Measurements from ENCODE around the gene MAP2K6.

MAP2K6 gene

DNA sequence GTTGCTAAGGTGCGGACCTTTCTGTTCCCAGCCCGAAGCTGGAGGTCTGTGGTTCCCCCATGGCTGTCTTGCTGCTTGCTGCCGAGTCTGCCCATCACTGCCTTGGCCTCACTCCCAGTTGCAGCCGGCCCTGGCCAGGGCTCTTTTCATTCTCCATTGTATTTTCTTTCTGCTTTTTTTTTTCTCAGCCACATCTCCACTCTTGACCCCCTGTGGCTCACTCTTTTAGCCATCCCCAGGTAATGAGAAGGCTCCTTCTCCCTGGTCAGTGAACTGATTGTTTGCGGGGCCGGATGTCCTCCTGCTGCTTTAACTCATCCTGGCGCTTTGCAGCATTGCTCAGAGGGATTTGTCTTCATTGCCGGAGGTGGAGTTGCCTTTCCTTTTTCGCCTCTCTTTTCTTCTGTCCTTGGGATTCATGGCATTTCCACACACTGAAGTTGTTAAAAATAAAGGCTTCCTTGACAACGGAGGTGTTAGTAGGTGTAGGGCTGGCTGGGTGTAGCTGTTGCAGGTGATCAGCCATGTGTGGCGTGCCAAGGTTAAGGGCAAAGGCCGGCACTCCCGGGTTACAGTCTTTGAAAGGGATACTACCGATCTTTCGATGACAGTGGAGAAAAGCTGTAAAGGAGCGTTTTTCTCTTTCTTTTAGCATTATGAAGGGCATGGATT, 34.1 kb downstream of the MAP2K6 start:
- H3K9ac ChIP-seq (ENCODE audit: low read length), result no peak overlapping the region
- H3K4me3 ChIP-seq (ENCODE audit: low read length), result no peak overlapping the region

DNA sequence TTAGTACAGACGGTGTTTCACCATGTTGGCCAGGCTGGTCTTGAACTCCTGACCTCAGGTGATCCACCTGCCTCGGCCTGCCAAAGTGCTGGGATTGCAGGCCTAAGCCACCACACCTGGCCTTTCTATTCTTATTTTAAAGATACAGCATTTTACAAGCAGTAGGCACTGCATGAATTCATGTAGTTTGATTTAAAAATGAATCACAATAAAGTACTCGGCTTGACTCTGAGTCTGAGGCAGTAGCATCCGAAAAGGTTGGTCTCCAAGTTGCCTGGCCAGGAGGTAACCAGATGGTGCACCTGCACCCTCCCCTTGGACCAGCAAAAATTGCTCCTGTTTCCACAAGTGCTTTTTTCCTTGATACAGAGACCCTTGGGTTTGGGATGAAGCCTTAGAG, 35.6 kb downstream of the MAP2K6 start:
- Histone ChIP-seq H3K9ac (ENCODE audit: low read length) (no peak overlapping the region), H3K4me3 (ENCODE audit: low read length) (no peak overlapping the region), H3K36me3 (ENCODE audit: control insufficient read depth, insufficient read depth, low read length) (no peaks in the 10 kb centered on the region), H3K27me3 (ENCODE audit: control insufficient read depth, insufficient read depth, low read length) (no peaks in the 10 kb centered on the region), H3K9me3 (ENCODE audit: control insufficient read depth, low read length) (no peaks in the 10 kb centered on the region), H3K4me1 (ENCODE audit: control insufficient read depth, insufficient read depth, low read length) (no peaks in the 10 kb centered on the region)

More for the DNA sequence above, 34.1 kb downstream of the MAP2K6 start:
- H3K36me3 ChIP-seq (ENCODE audit: control insufficient read depth, insufficient read depth, low read length), result no peaks in the 10 kb centered on the region
- no peaks in the 10 kb centered on the region for H3K27me3 ChIP-seq (ENCODE audit: control insufficient read depth, insufficient read depth, low read length)
- H3K9me3 ChIP-seq (ENCODE audit: control insufficient read depth, low read length), result no peaks in the 10 kb centered on the region
- no peaks in the 10 kb centered on the region for H3K4me1 ChIP-seq (ENCODE audit: control insufficient read depth, insufficient read depth, low read length)

DNA sequence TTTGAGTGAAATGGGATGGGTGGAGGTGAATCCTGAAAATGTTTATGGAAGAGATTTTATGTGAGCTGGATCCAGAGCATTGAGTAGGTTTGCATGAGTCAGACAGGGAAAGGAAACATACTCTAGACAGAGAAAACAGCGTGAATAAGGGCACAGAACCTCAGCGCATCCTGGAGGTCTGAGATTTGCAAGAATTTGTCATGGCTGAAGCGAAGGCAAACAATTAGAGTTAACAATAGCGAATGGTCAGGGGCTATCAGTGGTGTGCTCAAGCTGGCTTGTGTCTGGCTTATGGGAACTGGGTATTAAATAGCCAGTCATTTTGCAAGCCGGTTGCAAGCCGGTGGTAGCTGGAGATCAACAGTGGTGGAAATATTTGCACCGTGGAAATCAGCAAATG, 36.4 kb downstream of the MAP2K6 start:
- H3K4me3 ChIP-seq (ENCODE audit: low read length), result no peak overlapping the region
- H3K36me3 ChIP-seq (ENCODE audit: control insufficient read depth, insufficient read depth, low read length), result no peaks in the 10 kb centered on the region
- no peak overlapping the region for H3K9ac ChIP-seq (ENCODE audit: low read length)
- no peaks in the 10 kb centered on the region for H3K9me3 ChIP-seq (ENCODE audit: control insufficient read depth, low read length)
- H3K27me3 ChIP-seq (ENCODE audit: control insufficient read depth, insufficient read depth, low read length), result no peaks in the 10 kb centered on the region
- no peaks in the 10 kb centered on the region for H3K4me1 ChIP-seq (ENCODE audit: control insufficient read depth, insufficient read depth, low read length)

DNA sequence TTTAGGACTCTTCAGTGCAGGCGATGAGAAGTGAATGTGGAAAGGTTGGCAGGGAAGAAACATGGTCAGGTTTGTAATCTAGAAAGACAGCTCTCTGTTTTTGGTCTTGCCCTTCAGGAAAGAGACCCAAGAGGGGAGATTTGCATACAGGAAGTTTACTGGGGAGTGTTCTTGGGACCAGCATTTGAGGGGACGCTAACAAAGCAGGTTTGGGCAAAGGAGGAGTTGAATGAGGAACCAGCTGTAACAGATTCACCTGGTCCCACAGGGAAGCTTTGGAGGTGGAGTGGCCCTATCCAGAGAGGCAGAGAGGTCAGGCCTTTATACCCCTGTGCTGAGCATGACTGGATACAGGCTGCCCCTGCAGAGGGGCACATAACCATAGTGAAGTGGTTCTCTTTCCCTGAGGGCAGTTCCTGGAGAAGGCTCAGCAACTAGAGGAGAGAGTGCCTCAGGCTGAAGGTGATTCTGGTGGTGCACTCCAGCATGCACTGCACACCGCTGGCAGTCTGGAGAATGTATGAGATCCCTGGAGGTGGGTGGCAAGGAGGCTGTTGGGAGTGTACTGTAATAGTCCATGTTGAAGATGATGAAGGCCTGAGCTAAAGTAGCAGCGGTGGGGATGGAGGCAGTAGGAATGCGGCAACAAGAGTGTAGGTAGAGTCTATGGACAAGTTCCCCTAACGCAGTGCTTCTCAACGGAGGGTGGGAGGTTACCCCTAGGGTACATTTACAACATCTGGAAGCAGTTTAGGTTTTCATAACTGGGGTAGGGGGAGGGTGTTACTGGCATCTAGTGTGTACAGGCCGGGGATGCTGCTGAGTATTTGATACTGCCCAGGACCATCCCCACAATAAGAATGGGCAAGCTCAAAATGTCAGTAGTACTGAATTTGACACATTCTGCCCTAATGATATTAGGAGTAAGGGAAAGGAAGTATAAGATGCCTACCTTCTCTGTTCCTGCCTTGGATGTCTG, 37.2 kb downstream of the MAP2K6 start:
- H3K4me3 ChIP-seq (ENCODE audit: low read length), result no peak overlapping the region
- no peaks in the 10 kb centered on the region for H3K9me3 ChIP-seq (ENCODE audit: control insufficient read depth, low read length)
- no peaks in the 10 kb centered on the region for H3K27me3 ChIP-seq (ENCODE audit: control insufficient read depth, insufficient read depth, low read length)
- no peaks in the 10 kb centered on the region for H3K36me3 ChIP-seq (ENCODE audit: control insufficient read depth, insufficient read depth, low read length)
- H3K4me1 ChIP-seq (ENCODE audit: control insufficient read depth, insufficient read depth, low read length), result no peaks in the 10 kb centered on the region
- no peak overlapping the region for H3K9ac ChIP-seq (ENCODE audit: low read length)

DNA sequence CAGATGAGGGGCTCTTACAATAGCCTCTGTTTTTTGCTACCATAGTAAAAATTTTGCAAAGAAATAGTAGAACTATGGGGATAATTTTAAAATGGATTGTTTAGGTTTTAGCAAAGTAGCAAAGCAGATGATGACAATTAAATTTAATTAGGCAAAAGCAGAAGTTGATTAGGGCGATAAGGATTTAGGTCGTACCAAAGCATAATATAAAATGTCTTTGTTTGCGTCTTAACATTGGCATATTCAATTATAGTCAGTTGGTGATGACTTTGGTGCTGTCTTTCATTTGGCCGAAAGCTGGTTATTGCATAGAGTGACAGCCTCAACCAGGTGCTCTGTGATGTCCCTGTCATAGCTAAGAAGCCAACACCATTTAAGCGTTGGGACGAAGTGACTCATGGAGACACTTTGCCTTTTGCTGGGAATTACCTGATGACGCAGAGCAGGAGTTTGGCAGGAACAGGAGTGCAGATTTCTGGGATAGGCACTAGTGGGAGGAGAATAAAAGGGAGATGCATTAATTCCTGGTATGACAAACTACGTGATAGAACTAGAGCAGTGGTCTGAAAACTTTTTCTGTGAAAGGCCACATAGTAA, 38.3 kb downstream of the MAP2K6 start:
- no peaks in the 10 kb centered on the region for H3K4me1 ChIP-seq (ENCODE audit: control insufficient read depth, insufficient read depth, low read length)
- H3K4me3 ChIP-seq (ENCODE audit: low read length), result no peak overlapping the region
- H3K36me3 ChIP-seq (ENCODE audit: control insufficient read depth, insufficient read depth, low read length), result no peaks in the 10 kb centered on the region
- H3K9me3 ChIP-seq (ENCODE audit: control insufficient read depth, low read length), result no peaks in the 10 kb centered on the region
- no peak overlapping the region for H3K9ac ChIP-seq (ENCODE audit: low read length)
- no peaks in the 10 kb centered on the region for H3K27me3 ChIP-seq (ENCODE audit: control insufficient read depth, insufficient read depth, low read length)

DNA sequence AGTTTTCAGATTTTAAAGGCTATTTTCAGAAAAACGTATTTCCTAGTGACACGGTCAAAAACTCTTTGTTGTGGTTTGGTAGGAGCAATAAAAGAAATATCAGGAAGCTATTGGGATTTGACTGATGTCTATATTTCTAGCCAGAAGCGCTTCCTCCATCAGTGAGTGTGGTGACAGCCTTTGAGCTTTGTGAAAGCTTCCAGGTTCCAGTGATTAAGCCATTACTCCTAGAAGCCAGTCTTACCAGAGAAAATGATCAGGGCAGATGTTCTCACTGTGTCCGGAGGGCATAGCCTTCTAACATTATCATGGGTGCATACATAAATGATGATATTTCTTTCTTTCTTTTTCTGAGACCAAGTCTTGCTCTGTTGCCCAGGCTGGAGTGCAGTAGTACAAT, 39.6 kb downstream of the MAP2K6 start:
- no peaks in the 10 kb centered on the region for H3K36me3 ChIP-seq (ENCODE audit: control insufficient read depth, insufficient read depth, low read length)
- H3K9me3 ChIP-seq (ENCODE audit: control insufficient read depth, low read length), result no peaks in the 10 kb centered on the region
- no peak overlapping the region for H3K4me3 ChIP-seq (ENCODE audit: low read length)
- no peaks in the 10 kb centered on the region for H3K27me3 ChIP-seq (ENCODE audit: control insufficient read depth, insufficient read depth, low read length)
- H3K9ac ChIP-seq (ENCODE audit: low read length), result no peak overlapping the region
- no peaks in the 10 kb centered on the region for H3K4me1 ChIP-seq (ENCODE audit: control insufficient read depth, insufficient read depth, low read length)

DNA sequence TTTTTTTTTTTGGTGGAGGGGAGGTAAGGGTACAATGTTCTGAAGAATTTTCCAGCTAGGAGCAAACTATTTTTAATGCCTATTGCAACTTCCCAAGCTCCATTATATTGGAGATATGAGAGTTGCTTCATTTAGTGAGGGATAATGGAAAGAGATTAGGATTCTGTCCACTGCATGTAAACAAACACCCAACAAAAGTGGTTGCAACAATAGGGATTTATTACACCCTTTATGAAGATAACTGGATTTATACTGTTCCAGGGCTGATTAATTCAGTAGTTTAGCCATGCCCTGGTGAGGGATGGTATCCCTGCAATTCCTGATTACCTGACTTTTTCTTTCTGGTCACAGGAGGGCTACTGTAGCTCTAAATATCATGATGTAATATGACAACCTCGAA, 40.5 kb downstream of the MAP2K6 start:
- no peaks in the 10 kb centered on the region for H3K4me1 ChIP-seq (ENCODE audit: control insufficient read depth, insufficient read depth, low read length)
- H3K27me3 ChIP-seq (ENCODE audit: control insufficient read depth, insufficient read depth, low read length), result no peaks in the 10 kb centered on the region
- no peak overlapping the region for H3K9ac ChIP-seq (ENCODE audit: low read length)
- H3K9me3 ChIP-seq (ENCODE audit: control insufficient read depth, low read length), result no peaks in the 10 kb centered on the region
- no peaks in the 10 kb centered on the region for H3K36me3 ChIP-seq (ENCODE audit: control insufficient read depth, insufficient read depth, low read length)
- H3K4me3 ChIP-seq (ENCODE audit: low read length), result no peak overlapping the region

DNA sequence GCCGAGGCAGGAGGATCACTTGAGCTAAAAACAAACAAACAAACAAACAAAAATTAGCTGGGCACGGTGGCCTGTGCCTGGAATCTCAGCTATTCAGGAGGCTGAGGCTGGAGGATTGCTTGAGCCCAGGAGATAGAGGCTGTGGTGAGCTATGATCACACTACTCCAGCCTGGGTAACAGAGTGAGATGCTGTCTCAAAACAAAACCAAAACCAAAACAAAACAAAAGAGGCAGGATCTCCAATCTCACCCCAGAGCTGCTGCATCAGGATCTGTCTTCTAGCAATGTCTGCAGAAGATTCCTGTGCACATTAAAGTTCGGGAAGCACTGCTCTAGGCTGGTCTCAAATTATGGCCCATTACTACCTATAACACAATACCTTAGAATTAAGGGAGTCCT, 43.1 kb downstream of the MAP2K6 start:
- H3K27me3 ChIP-seq (ENCODE audit: control insufficient read depth, insufficient read depth, low read length), result no peaks in the 10 kb centered on the region
- H3K36me3 ChIP-seq (ENCODE audit: control insufficient read depth, insufficient read depth, low read length), result no peaks in the 10 kb centered on the region
- H3K4me1 ChIP-seq (ENCODE audit: control insufficient read depth, insufficient read depth, low read length), result no peaks in the 10 kb centered on the region
- no peaks in the 10 kb centered on the region for H3K9me3 ChIP-seq (ENCODE audit: control insufficient read depth, low read length)
- H3K9ac ChIP-seq (ENCODE audit: low read length), result no peak overlapping the region
- no peak overlapping the region for H3K4me3 ChIP-seq (ENCODE audit: low read length)

DNA sequence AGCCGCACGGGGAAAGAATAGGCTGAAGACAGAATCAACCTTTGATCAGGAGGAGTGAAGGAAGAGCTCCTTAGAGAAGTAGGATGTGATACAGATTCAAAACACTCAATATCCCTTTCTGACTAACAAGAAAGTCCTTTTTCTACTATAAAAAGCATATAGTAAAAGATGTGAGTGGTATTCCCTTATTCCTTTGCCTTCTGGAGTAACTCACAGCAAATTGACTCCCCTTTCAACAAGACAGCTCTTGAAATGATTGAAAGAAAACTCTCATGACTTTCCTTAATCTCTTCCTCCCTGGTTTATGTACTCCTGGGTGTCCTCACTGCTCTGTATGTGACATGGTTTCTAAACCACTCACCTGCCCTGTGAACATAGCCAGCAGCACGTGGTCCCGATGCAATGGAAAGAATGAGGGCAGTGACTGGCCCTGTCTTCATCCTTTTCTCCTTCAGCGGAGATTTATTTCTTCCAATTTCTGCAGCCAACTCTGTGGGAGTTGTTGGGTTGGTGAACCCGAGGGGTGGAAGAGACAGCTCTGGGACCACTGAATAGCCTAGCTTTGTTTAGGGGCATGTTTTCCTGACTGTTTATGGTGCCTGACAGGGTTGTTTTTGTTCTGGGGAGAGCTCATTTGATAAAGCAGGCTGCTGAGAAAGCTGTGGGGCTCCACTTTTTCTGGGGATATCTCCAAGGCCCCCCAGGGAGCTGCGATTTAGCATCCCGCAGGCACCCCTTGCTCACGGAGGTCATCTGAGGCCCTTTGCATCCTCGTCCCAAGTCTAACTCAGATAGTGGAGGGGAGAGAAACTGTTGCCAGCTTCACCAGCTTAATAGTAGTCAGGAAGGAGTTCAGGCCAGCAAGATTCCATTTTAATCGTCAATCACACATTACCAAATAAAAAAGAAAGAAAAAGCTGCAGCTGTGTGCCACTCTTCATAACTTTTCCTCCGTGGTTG, 46.7 kb downstream of the MAP2K6 start:
- Histone ChIP-seq H3K9ac (ENCODE audit: low read length) (no peak overlapping the region), H3K4me1 (ENCODE audit: control insufficient read depth, insufficient read depth, low read length) (peaks cover under 1% of the 10 kb centered on the region), H3K9me3 (ENCODE audit: control insufficient read depth, low read length) (no peaks in the 10 kb centered on the region), H3K36me3 (ENCODE audit: control insufficient read depth, insufficient read depth, low read length) (no peaks in the 10 kb centered on the region), H3K4me3 (ENCODE audit: low read length) (no peak overlapping the region), H3K27me3 (ENCODE audit: control insufficient read depth, insufficient read depth, low read length) (no peaks in the 10 kb centered on the region)

DNA sequence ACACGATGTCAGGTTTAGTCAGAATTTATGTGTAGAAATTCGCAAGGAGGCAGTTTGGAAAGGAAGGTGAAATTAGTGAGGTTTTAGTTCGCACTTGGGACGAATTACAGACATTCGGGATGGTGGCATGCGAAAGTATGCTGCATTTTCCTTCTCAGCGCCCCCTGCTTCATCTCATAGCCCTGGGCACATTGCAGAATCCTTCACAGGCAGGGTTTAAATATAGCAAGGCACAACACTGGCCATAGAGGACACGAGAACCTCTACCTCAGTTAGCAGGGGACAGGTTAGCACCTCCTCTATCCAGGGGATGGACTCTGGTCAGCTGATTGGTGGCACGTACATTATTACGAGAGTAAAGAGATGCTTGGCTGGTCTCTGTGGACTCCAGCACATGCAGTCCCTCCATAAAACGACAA, 47.5 kb downstream of the MAP2K6 start:
- Histone ChIP-seq H3K27me3 (ENCODE audit: control insufficient read depth, insufficient read depth, low read length) (no peaks in the 10 kb centered on the region), H3K36me3 (ENCODE audit: control insufficient read depth, insufficient read depth, low read length) (no peaks in the 10 kb centered on the region), H3K4me1 (ENCODE audit: control insufficient read depth, insufficient read depth, low read length) (peaks cover 7% of the 10 kb centered on the region), H3K4me3 (ENCODE audit: low read length) (no peak overlapping the region), H3K9me3 (ENCODE audit: control insufficient read depth, low read length) (no peaks in the 10 kb centered on the region), H3K9ac (ENCODE audit: low read length) (no peak overlapping the region)

DNA sequence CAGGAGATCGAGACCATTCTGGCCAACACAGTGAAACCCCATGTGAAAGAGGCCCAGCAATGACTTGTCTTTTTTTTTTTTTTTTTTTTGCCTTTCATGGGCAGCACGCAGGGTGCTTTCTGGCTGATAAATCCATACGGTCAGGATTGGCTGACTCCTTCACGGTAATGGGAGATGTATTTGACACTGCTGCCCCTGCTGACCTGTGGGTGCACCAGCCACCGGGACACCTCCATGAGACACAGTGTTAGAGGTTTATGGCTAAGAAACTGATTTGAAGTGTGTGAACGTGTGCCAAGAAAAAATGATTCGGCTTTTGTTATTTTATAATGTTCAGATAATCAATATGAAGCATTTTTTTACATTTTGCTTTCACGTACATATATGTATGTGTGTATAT, 48.4 kb downstream of the MAP2K6 start:
- Histone ChIP-seq H3K9ac (ENCODE audit: low read length) (no peak overlapping the region), H3K9me3 (ENCODE audit: control insufficient read depth, low read length) (no peaks in the 10 kb centered on the region), H3K27me3 (ENCODE audit: control insufficient read depth, insufficient read depth, low read length) (no peaks in the 10 kb centered on the region), H3K4me1 (ENCODE audit: control insufficient read depth, insufficient read depth, low read length) (peaks cover 13% of the 10 kb centered on the region), H3K36me3 (ENCODE audit: control insufficient read depth, insufficient read depth, low read length) (no peaks in the 10 kb centered on the region), H3K4me3 (ENCODE audit: low read length) (no peak overlapping the region)

All from mucosa of stomach (tissue), 1 donor.